Measurements from ENCODE around the gene PROKR1. TPM values are rescaled to one million over a fixed set of nuclear protein-coding genes. Genes with fewer than 3 reads are reported as not detected.
"Not testable (repeated sequence)": the region's sequence is repeated elsewhere in the genome, so short reads cannot be mapped to it uniquely, and the experiment has no call there.

The PROKR1 gene
- not detected for total RNA-seq

- peaks cover 6% of the 10 kb centered on the region for H3K36me3 Mint-ChIP-seq
- DNase-seq (ENCODE audit: low spot score) (no peak), ATAC-seq (peak; percentile 39 to 69)
- H3K27me3 Mint-ChIP-seq = peaks cover 53% of the 10 kb centered on the region in 2 donors
- peak within 1 kb of the TSS; percentile 34 for H3K4me3 Mint-ChIP-seq
- H3K27ac Mint-ChIP-seq = no peak within 1 kb of the TSS
- H3K4me1 Mint-ChIP-seq (ENCODE audit: low read depth in 2 of 2) = peaks cover 0 to 33% of the 10 kb centered on the region in 2 donors
- peaks cover 3% of the 10 kb centered on the region for H3K9me3 Mint-ChIP-seq
These were observed at the start of gene PROKR1 for GRCh38 chr2:68643011-68643873. TSS of gene PROKR1 (plus strand) at chr2:68643579. CDS start at chr2:68645822, 2,243 bp downstream.

- peaks cover 16 to 17% of the 10 kb centered on the region in 2 donors for H3K4me1 Mint-ChIP-seq (ENCODE audit: low read depth in 2 of 2)
- H3K9me3 Mint-ChIP-seq = no peaks in the 10 kb centered on the region
- H3K27me3 Mint-ChIP-seq = peaks cover 10 to 12% of the 10 kb centered on the region in 2 donors
- DNase-seq (ENCODE audit: low spot score) = no peak
- no peak overlapping the region for H3K27ac Mint-ChIP-seq
- peaks cover 1% of the 10 kb centered on the region for H3K36me3 Mint-ChIP-seq
- no peak for ATAC-seq
- H3K4me3 Mint-ChIP-seq = no peak overlapping the region
These were observed 49.3 kb upstream of the PROKR1 start for GRCh38 chr2:68594041-68594440.

- peaks cover 10 to 21% of the 10 kb centered on the region in 2 donors for H3K27me3 Mint-ChIP-seq
- H3K4me3 Mint-ChIP-seq = no peak overlapping the region
- peaks cover 10% of the 10 kb centered on the region for H3K36me3 Mint-ChIP-seq
- H3K9me3 Mint-ChIP-seq = peaks cover 4% of the 10 kb centered on the region
- H3K4me1 Mint-ChIP-seq (ENCODE audit: low read depth in 2 of 2) = peaks cover 16 to 17% of the 10 kb centered on the region in 2 donors
- peak; percentile 44 to 65 for ATAC-seq
- H3K27ac Mint-ChIP-seq = no peak overlapping the region
- no peak for DNase-seq (ENCODE audit: low spot score)
These were observed 48.5 kb upstream of the PROKR1 start for GRCh38 chr2:68594674-68595492.

- not testable (repeated sequence) for DNase-seq (ENCODE audit: low spot score); H3K9me3 Mint-ChIP-seq; ATAC-seq; H3K27ac Mint-ChIP-seq; H3K4me3 Mint-ChIP-seq
- Mint-ChIP-seq H3K36me3 (peaks cover 15% of the 10 kb centered on the region), H3K27me3 (peaks cover 10 to 21% of the 10 kb centered on the region in 2 donors), H3K4me1 (ENCODE audit: low read depth in 2 of 2) (peaks cover 16 to 17% of the 10 kb centered on the region in 2 donors)
These were observed 47.9 kb upstream of the PROKR1 start for GRCh38 chr2:68595493-68595785.

- Mint-ChIP-seq H3K9me3 (peaks cover 10% of the 10 kb centered on the region), H3K27me3 (peaks cover 4 to 27% of the 10 kb centered on the region in 2 donors), H3K36me3 (peaks cover 26% of the 10 kb centered on the region)
- not testable (repeated sequence) for ATAC-seq; H3K4me3 Mint-ChIP-seq; DNase-seq (ENCODE audit: low spot score); H3K27ac Mint-ChIP-seq; H3K4me1 Mint-ChIP-seq (ENCODE audit: low read depth in 2 of 2)
These were observed 42.9 kb upstream of the PROKR1 start for GRCh38 chr2:68600495-68600894.

GRCh38 chr2:68603059-68603458, 40.3 kb upstream of the PROKR1 start:
- no peak overlapping the region for H3K4me3 Mint-ChIP-seq
- no peak for DNase-seq (ENCODE audit: low spot score)
- peaks cover 15 to 18% of the 10 kb centered on the region in 2 donors for H3K4me1 Mint-ChIP-seq (ENCODE audit: low read depth in 2 of 2)
- peaks cover 10% of the 10 kb centered on the region for H3K9me3 Mint-ChIP-seq
- no peak for ATAC-seq
- peaks cover 26% of the 10 kb centered on the region for H3K36me3 Mint-ChIP-seq
- peaks cover 0 to 16% of the 10 kb centered on the region in 2 donors for H3K27me3 Mint-ChIP-seq
- H3K27ac Mint-ChIP-seq = no peak overlapping the region

- no peak for DNase-seq (ENCODE audit: low spot score)
- no peak for ATAC-seq
- H3K27ac Mint-ChIP-seq = no peak overlapping the region
These were observed 39.3 kb upstream of the PROKR1 start for GRCh38 chr2:68604077-68604476.

GRCh38 chr2:68605939-68606338, 37.4 kb upstream of the PROKR1 start:
- H3K4me1 Mint-ChIP-seq (ENCODE audit: low read depth in 2 of 2) = peaks cover 16 to 21% of the 10 kb centered on the region in 2 donors
- peaks cover 18% of the 10 kb centered on the region for H3K36me3 Mint-ChIP-seq
- H3K4me3 Mint-ChIP-seq = peak overlapping the region; percentile 20
- DNase-seq (ENCODE audit: low spot score) (no peak), ATAC-seq (no peak)
- peaks cover 6% of the 10 kb centered on the region for H3K9me3 Mint-ChIP-seq
- H3K27me3 Mint-ChIP-seq = peaks cover 3 to 6% of the 10 kb centered on the region in 2 donors
- H3K27ac Mint-ChIP-seq = peak overlapping the region in 1 of 2 donors; percentile 6

More at GRCh38 chr2:68604077-68604476, 39.3 kb upstream of the PROKR1 start:
- Mint-ChIP-seq H3K4me3 (no peak overlapping the region), H3K36me3 (peaks cover 24% of the 10 kb centered on the region), H3K9me3 (peaks cover 10% of the 10 kb centered on the region), H3K27me3 (peaks cover 0 to 14% of the 10 kb centered on the region in 2 donors), H3K4me1 (ENCODE audit: low read depth in 2 of 2) (peaks cover 16 to 21% of the 10 kb centered on the region in 2 donors)

- no peak for DNase-seq (ENCODE audit: low spot score)
- H3K9me3 Mint-ChIP-seq = peaks cover 6% of the 10 kb centered on the region
- H3K27ac Mint-ChIP-seq = peak overlapping the region in 1 of 2 donors; percentile 6
- no peak overlapping the region for H3K4me3 Mint-ChIP-seq
- H3K27me3 Mint-ChIP-seq = peaks cover 3 to 6% of the 10 kb centered on the region in 2 donors
- ATAC-seq = no peak
- H3K36me3 Mint-ChIP-seq = peaks cover 18% of the 10 kb centered on the region
- H3K4me1 Mint-ChIP-seq (ENCODE audit: low read depth in 2 of 2) = peaks cover 16 to 21% of the 10 kb centered on the region in 2 donors
These were observed 36.6 kb upstream of the PROKR1 start for GRCh38 chr2:68606759-68607158.

- Mint-ChIP-seq H3K4me3 (no peak overlapping the region), H3K27ac (no peak overlapping the region)
These were observed 35.5 kb upstream of the PROKR1 start for GRCh38 chr2:68607837-68608236.

GRCh38 chr2:68612765-68613519, 30.4 kb upstream of the PROKR1 start:
- DNase-seq (ENCODE audit: low spot score) = no peak
- Mint-ChIP-seq H3K27me3 (peaks cover 0 to 3% of the 10 kb centered on the region in 2 donors), H3K27ac (no peak overlapping the region), H3K36me3 (peaks cover 7% of the 10 kb centered on the region), H3K4me1 (ENCODE audit: low read depth in 2 of 2) (peaks cover 1 to 4% of the 10 kb centered on the region in 2 donors), H3K9me3 (peaks cover 8% of the 10 kb centered on the region), H3K4me3 (no peak overlapping the region)
- no peak for ATAC-seq

More at GRCh38 chr2:68607837-68608236, 35.5 kb upstream of the PROKR1 start:
- peaks cover 10% of the 10 kb centered on the region for H3K36me3 Mint-ChIP-seq
- peaks cover 16% of the 10 kb centered on the region in 2 donors for H3K4me1 Mint-ChIP-seq (ENCODE audit: low read depth in 2 of 2)
- peaks cover 3 to 6% of the 10 kb centered on the region in 2 donors for H3K27me3 Mint-ChIP-seq
- ATAC-seq (no peak), DNase-seq (ENCODE audit: low spot score) (no peak)
- H3K9me3 Mint-ChIP-seq = peaks cover 11% of the 10 kb centered on the region

- H3K9me3 Mint-ChIP-seq = peaks cover 5% of the 10 kb centered on the region
- H3K4me3 Mint-ChIP-seq = no peak overlapping the region
- peak overlapping the region in 1 of 2 donors; percentile 51 for H3K27ac Mint-ChIP-seq
- ATAC-seq (no peak), DNase-seq (ENCODE audit: low spot score) (no peak)
- peaks cover 5% of the 10 kb centered on the region for H3K36me3 Mint-ChIP-seq
- peaks cover 0 to 2% of the 10 kb centered on the region in 2 donors for H3K4me1 Mint-ChIP-seq (ENCODE audit: low read depth in 2 of 2)
- no peaks in the 10 kb centered on the region for H3K27me3 Mint-ChIP-seq
These were observed 22.6 kb upstream of the PROKR1 start for GRCh38 chr2:68620772-68621171.

GRCh38 chr2:68623820-68624219, 19.6 kb upstream of the PROKR1 start:
- H3K9me3 Mint-ChIP-seq = peaks cover 5% of the 10 kb centered on the region
- DNase-seq (ENCODE audit: low spot score) (no peak), ATAC-seq (no peak)
- peaks cover 0 to 2% of the 10 kb centered on the region in 2 donors for H3K4me1 Mint-ChIP-seq (ENCODE audit: low read depth in 2 of 2)
- H3K27ac Mint-ChIP-seq = no peak overlapping the region
- no peak overlapping the region for H3K4me3 Mint-ChIP-seq
- H3K27me3 Mint-ChIP-seq = peaks cover 0 to 14% of the 10 kb centered on the region in 2 donors
- peaks cover 5% of the 10 kb centered on the region for H3K36me3 Mint-ChIP-seq
